SU-DHL-6 (cell line): ENCODE measurements around the gene KAT8.

Source experiments
- H2AFZ ChIP-seq: fragments of 200-600 bp; sonication (generic); 2 replicates; pipeline ENCODE4 v1.6.1; 2014; ENCODE audit warnings: low read depth, mild to moderate bottlenecking, moderate library complexity, mixed read lengths, antibody characterized with exemption, low read length; ENCODE audit not compliant: severe bottlenecking
- H3F3A ChIP-seq: fragments of 200-600 bp; shearing (Covaris generic); 2 replicates; pipeline ENCODE4 v1.6.0; 2016; ENCODE audit warnings: antibody characterized with exemption, mild to moderate bottlenecking; ENCODE audit not compliant: insufficient read depth
- H3K27ac ChIP-seq: fragments of 200-600 bp; sonication (generic); 2 replicates; pipeline ENCODE4 v1.5.1; 2016; ENCODE audit warnings: low read depth, mild to moderate bottlenecking, low read length, moderate library complexity, mixed read lengths
- H3K27me3 ChIP-seq: fragments of 200-600 bp; sonication (generic), shearing (Covaris generic); 2 replicates; pipeline ENCODE4 v1.6.0; 2014; ENCODE audit warnings: mild to moderate bottlenecking, low read length
- H3K36me3 ChIP-seq: fragments of 200-600 bp; sonication (generic); 2 replicates; pipeline ENCODE4 v1.6.1; 2014; ENCODE audit warnings: mild to moderate bottlenecking, low read length, mixed read lengths
- H3K4me2 ChIP-seq: fragments of 300-600, 200-600 bp; shearing (Covaris generic), sonication (generic); 2 replicates; pipeline ENCODE4 v1.6.0; 2014; ENCODE audit warnings: low read length, low read depth, mild to moderate bottlenecking; ENCODE audit not compliant: poor library complexity, severe bottlenecking
- H3K4me3 ChIP-seq: fragments of 200-600 bp; sonication (generic); 2 replicates; pipeline ENCODE4 v1.5.1; 2014; ENCODE audit warnings: antibody characterized with exemption, low read length, mild to moderate bottlenecking, mixed read lengths; ENCODE audit not compliant: insufficient read depth, poor library complexity, severe bottlenecking
- H3K79me2 ChIP-seq: fragments of 200-600 bp; sonication (generic); 2 replicates; pipeline ENCODE4 v1.6.1; 2014; ENCODE audit warnings: mild to moderate bottlenecking, low read length, moderate library complexity; ENCODE audit not compliant: insufficient read depth
- H3K9ac ChIP-seq: fragments of 200-600 bp; sonication (generic); 2 replicates; pipeline ENCODE4 v1.7.0; 2014; ENCODE audit warnings: mild to moderate bottlenecking, low read length
- H3K9me2 ChIP-seq: fragments of 200-600 bp; sonication (generic); replicated peaks from 2 replicates; pipeline ENCODE4 v1.6.1; 2014; ENCODE audit warnings: low read length; ENCODE audit not compliant: insufficient read depth
- H3K9me3 ChIP-seq: fragments of 200-600 bp; sonication (generic); 2 replicates; pipeline ENCODE4 v1.6.1; 2014; ENCODE audit warnings: low read length, mixed read lengths; ENCODE audit not compliant: insufficient read depth
- H4K20me1 ChIP-seq: fragments of 200-600 bp; sonication (generic); 2 replicates; pipeline ENCODE4 v1.6.1; 2014; ENCODE audit warnings: low read depth, mild to moderate bottlenecking, antibody characterized with exemption, low read length, moderate library complexity, mixed read lengths
- CTCF ChIP-seq: fragments of 200-600 bp; sonication (generic); IDR thresholded peaks from one replicate; pipeline ENCODE4 v1.5.1; 2017; ENCODE audit warnings: antibody characterized with exemption, mild to moderate bottlenecking, low read length, moderate library complexity; ENCODE audit not compliant: insufficient read depth, poor library complexity, severe bottlenecking
- EZH2phosphoT487 ChIP-seq: fragments of 200-600 bp; sonication (generic), shearing (Covaris generic); conservative IDR thresholded peaks from 2 replicates; pipeline ENCODE4 v1.6.1; 2018; ENCODE audit warnings: mild to moderate bottlenecking, antibody characterized with exemption, low read length, moderate library complexity, mixed read lengths

The KAT8 gene

GRCh38 chr16:31177136-31177535, 59.7 kb downstream of the KAT8 start:
- peaks cover 25% of the 10 kb centered on the region for H3K79me2 ChIP-seq
- no peak overlapping the region for H3K9ac ChIP-seq
- H3K9me2 ChIP-seq = no peaks in the 10 kb centered on the region
- peaks cover 12% of the 10 kb centered on the region for H3K36me3 ChIP-seq
- no peak overlapping the region for H3K4me2 ChIP-seq
- H3K9me3 ChIP-seq = no peaks in the 10 kb centered on the region
- TF ChIP-seq EZH2phosphoT487 = no peak
- no peak for TF ChIP-seq CTCF
- H3F3A ChIP-seq = no peaks in the 10 kb centered on the region
- no peak overlapping the region for H2AFZ ChIP-seq
- H3K4me3 ChIP-seq = no peak overlapping the region
- no peaks in the 10 kb centered on the region for H3K27me3 ChIP-seq
- H4K20me1 ChIP-seq = peaks cover 8% of the 10 kb centered on the region
- H3K27ac ChIP-seq = no peak overlapping the region

- Histone ChIP-seq H3K9ac (peak overlapping the region; percentile 93), H3K4me2 (peak overlapping the region; percentile 82), H2AFZ (peak overlapping the region; percentile 86), H3K27ac (peak overlapping the region; percentile 89), H3K27me3 (no peaks in the 10 kb centered on the region), H3K9me3 (no peaks in the 10 kb centered on the region), H3K36me3 (peaks cover 32% of the 10 kb centered on the region), H3K4me3 (peak overlapping the region; percentile 97), H4K20me1 (peaks cover 29% of the 10 kb centered on the region), H3F3A (no peaks in the 10 kb centered on the region), H3K9me2 (no peaks in the 10 kb centered on the region), H3K79me2 (peaks cover 47% of the 10 kb centered on the region)
- TF ChIP-seq EZH2phosphoT487 = no peak
- no peak for TF ChIP-seq CTCF
Observed at GRCh38 chr16:31179219-31179746, 61.8 kb downstream of the KAT8 start.

GRCh38 chr16:31179747-31180459, 62.4 kb downstream of the KAT8 start, which contains the start of gene FUS:
FUS (plus strand) TSS chr16:31180139; CDS start chr16:31180215, 76 bp downstream.
- peaks cover 32% of the 10 kb centered on the region for H4K20me1 ChIP-seq
- H3F3A ChIP-seq = no peaks in the 10 kb centered on the region
- no peaks in the 10 kb centered on the region for H3K27me3 ChIP-seq
- H3K27ac ChIP-seq = peak within 1 kb of the TSS; percentile 89
- H3K36me3 ChIP-seq = peaks cover 36% of the 10 kb centered on the region
- peak within 1 kb of the TSS; percentile 97 for H3K4me3 ChIP-seq
- peak within 1 kb of the TSS; percentile 82 for H3K4me2 ChIP-seq
- peaks cover 51% of the 10 kb centered on the region for H3K79me2 ChIP-seq
- H3K9me3 ChIP-seq = no peaks in the 10 kb centered on the region
- peak within 1 kb of the TSS; percentile 86 for H2AFZ ChIP-seq
- TF ChIP-seq EZH2phosphoT487 (no peak), CTCF (no peak)
- H3K9ac ChIP-seq = peak within 1 kb of the TSS; percentile 93
- H3K9me2 ChIP-seq = no peaks in the 10 kb centered on the region
